ENCODE results near the gene TP53BP1.

The TP53BP1 gene

GRCh38 chr15:43510200-43511011 is 17.4 kb upstream of the TP53BP1 start:
- TF ChIP-seq CTCF (conservative IDR thresholded peaks at IDR 0.05; ENCODE audit: low read depth) = no peak
- H3K27ac ChIP-seq = peak overlapping the region; percentile 77
- peak; percentile 97 for DNase-seq (ENCODE audit: low spot score)
- CTCF ChIA-PET = interaction anchor here (0.6 to 1.9 kb wide), 4 partner anchors 17 to 239 kb away, joined by 5 to 9 read pairs (median 6); partner anchors contain the start of gene TP53BP1
- POLR2A ChIA-PET (ENCODE audit: low non-redundant PET) = interaction anchor here (0.6 to 0.7 kb wide), 3 partner anchors 54 to 962 kb away, joined by 3 to 10 read pairs (median 5); no protein-coding TSS in a partner anchor

GRCh38 chr15:43509660-43510199 is 16.8 kb upstream of the TP53BP1 start:
- peak overlapping the region; percentile 77 for H3K27ac ChIP-seq
- DNase-seq (ENCODE audit: low spot score) = no peak
- TF ChIP-seq CTCF (conservative IDR thresholded peaks at IDR 0.05; ENCODE audit: low read depth) = no peak
- ChIA-PET CTCF (interaction anchor here (0.6 to 1.9 kb wide), 3 partner anchors 35 to 69 kb away, joined by 3 to 9 read pairs (median 5); no protein-coding TSS in a partner anchor), POLR2A (ENCODE audit: low non-redundant PET) (no interaction called here)

- CTCF ChIA-PET = interaction anchor here (0.6 kb wide), 1 partner anchor 34 kb away, joined by 3 read pairs; no protein-coding TSS in a partner anchor
Observed at GRCh38 chr15:43508991-43509659, 16.2 kb upstream of the TP53BP1 start.

GRCh38 chr15:43508421-43508820 is 15.5 kb upstream of the TP53BP1 start:
- H3K27ac ChIP-seq = no peak overlapping the region
- TF ChIP-seq CTCF (conservative IDR thresholded peaks at IDR 0.05; ENCODE audit: low read depth) = no peak
- ChIA-PET POLR2A (ENCODE audit: low non-redundant PET) (no interaction called here), CTCF (no interaction called here)
- DNase-seq (ENCODE audit: low spot score) = no peak

More at GRCh38 chr15:43508991-43509659, 16.2 kb upstream of the TP53BP1 start:
- no peak for DNase-seq (ENCODE audit: low spot score)
- peak overlapping the region; percentile 69 for H3K27ac ChIP-seq
- TF ChIP-seq CTCF (conservative IDR thresholded peaks at IDR 0.05; ENCODE audit: low read depth) = no peak
- POLR2A ChIA-PET (ENCODE audit: low non-redundant PET) = no interaction called here

- no peak for DNase-seq (ENCODE audit: low spot score)
- POLR2A ChIA-PET (ENCODE audit: low non-redundant PET) = no interaction called here
- CTCF ChIA-PET = no interaction called here
- no peak overlapping the region for H3K27ac ChIP-seq
- TF ChIP-seq CTCF (conservative IDR thresholded peaks at IDR 0.05; ENCODE audit: low read depth) = no peak
Observed at GRCh38 chr15:43505738-43506137, 12.8 kb upstream of the TP53BP1 start.

- ChIA-PET CTCF (no interaction called here), POLR2A (ENCODE audit: low non-redundant PET) (no interaction called here)
- no peak for DNase-seq (ENCODE audit: low spot score)
- no peak for TF ChIP-seq CTCF (conservative IDR thresholded peaks at IDR 0.05; ENCODE audit: low read depth)
- no peak overlapping the region for H3K27ac ChIP-seq
Observed at GRCh38 chr15:43499635-43500034, 6.7 kb upstream of the TP53BP1 start.
